HepG2 (cell line): ENCODE data around the gene CAPN10. TPM values are rescaled to one million over a fixed set of nuclear protein-coding genes. Genes with fewer than 3 reads are reported as not detected.

ENCODE experiments used
- ATAC-seq: fragments of 200-7000 bp; cut with Tn5 transposase; 3 replicates; pipeline ENCODE4 v1.9.1; 2020; ENCODE audit warnings: mild to moderate bottlenecking, moderate library complexity
- BruUV-seq: library from RNA; stranded (reverse); fragments of 400-500 nt; replicated peaks from 2 replicates; lab custom pipeline; 2021; lab: Mats Ljungman, UMichigan
- CTCF ChIA-PET: fragments of 300-600 bp; formaldehyde crosslinking; extraction: SDS; loops from one replicate; lab custom pipeline; 2021; ENCODE audit warnings: low total read pairs, inconsistent platforms, low intra/inter-chr PET ratio; lab: Yijun Ruan, JAX
- POLR2A ChIA-PET: fragments of 350-600 bp; sonication (Branson Sonifier 250); formaldehyde crosslinking; loops from one replicate; lab custom pipeline; 2020; ENCODE audit warnings: antibody characterized with exemption, inconsistent platforms; lab: Yijun Ruan, JAX
- DNase-seq: peaks from one replicate; pipeline ENCODE4 v3.0.0-alpha.2; 2015; ENCODE audit warnings: low spot score
- FAIRE-seq: peaks from 3 replicates; lab custom pipeline; 2011; peaks lifted over from hg19 to GRCh38; lab: Jason Lieb, UNC
- H2AFZ ChIP-seq: one replicate; pipeline ENCODE4 v1.6.1; 2011; ENCODE audit warnings: low read length, inconsistent platforms
- H3K27ac ChIP-seq: fragments of 300-600 bp; 3 replicates; pipeline ENCODE4 v1.8.0; 2011; ENCODE audit warnings: mixed run types, mild to moderate bottlenecking, mixed read lengths, low read length, inconsistent platforms; ENCODE audit not compliant: insufficient read depth; ENCODE audit errors: extremely low read length
- H3K27me3 ChIP-seq, 2 experiments: fragments of 200-600 bp in 1 of 2; 2 replicates in 1 of 2; 3 replicates in 1 of 2; pipeline versions ENCODE4 v1.6.0 to v1.8.0; 2011; ENCODE audit warnings: low read length in 2 of 2, mild to moderate bottlenecking in 2 of 2, moderate library complexity in 2 of 2, inconsistent platforms in 1 of 2; ENCODE audit not compliant: insufficient read depth in 2 of 2, control insufficient read depth in 1 of 2
- H3K36me3 ChIP-seq, 2 experiments: fragments of 200-600 bp in 1 of 2; replicated peaks in 1 of 2; 2 replicates in 1 of 2; 3 replicates in 1 of 2; pipeline versions ENCODE4 v1.5.1 to v1.8.0; 2011; ENCODE audit warnings: low read length in 2 of 2, inconsistent platforms in 1 of 2; ENCODE audit not compliant: insufficient read depth in 2 of 2, control insufficient read depth in 1 of 2
- H3K4me1 ChIP-seq: 2 replicates; pipeline ENCODE4 v1.5.1; 2012; ENCODE audit warnings: low read length, inconsistent platforms; ENCODE audit not compliant: insufficient read depth
- H3K4me2 ChIP-seq: 2 replicates; pipeline ENCODE4 v1.6.0; 2011; ENCODE audit warnings: low read depth, low read length, inconsistent platforms
- H3K4me3 ChIP-seq, 3 experiments: fragments of 200-600 bp in 1 of 3; sonication (generic), shearing (Covaris generic) in 1 of 3; replicated peaks in 1 of 3; 2 replicates each; pipeline ENCODE4 v1.5.1; 2011 to 2016; ENCODE audit warnings: low read length in 3 of 3, inconsistent platforms in 2 of 3, low read depth in 2 of 3, mild to moderate bottlenecking in 2 of 3, control low read depth in 1 of 3, mixed read lengths in 1 of 3; ENCODE audit not compliant: insufficient read depth in 1 of 3
- H3K79me2 ChIP-seq: one replicate; pipeline ENCODE4 v1.6.1; 2011; ENCODE audit warnings: low read length, inconsistent platforms; ENCODE audit not compliant: insufficient read depth
- H3K9ac ChIP-seq: 2 replicates; pipeline ENCODE4 v1.6.0; 2011; ENCODE audit warnings: mild to moderate bottlenecking, low read depth, low read length, inconsistent platforms; ENCODE audit not compliant: insufficient read depth
- H3K9me3 ChIP-seq: 2 replicates; pipeline ENCODE4 v1.5.1; 2012; ENCODE audit warnings: mild to moderate bottlenecking, low read length
- H4K20me1 ChIP-seq: 2 replicates; pipeline ENCODE4 v1.6.0; 2011; ENCODE audit warnings: inconsistent platforms, mild to moderate bottlenecking, low read length, moderate library complexity; ENCODE audit not compliant: insufficient read depth
- CERS6 ChIP-seq: sonication (generic); formaldehyde crosslinking; IDR thresholded peaks from 2 replicates; pipeline ENCODE4 v1.5.0; 2020; ENCODE audit warnings: missing genetic modification reagents
- ESRRA ChIP-seq: sonication (generic); formaldehyde crosslinking; IDR thresholded peaks from 2 replicates; pipeline ENCODE4 v1.5.1; 2020; ENCODE audit warnings: mild to moderate bottlenecking, low read depth, missing genetic modification reagents
- KLF9 ChIP-seq: IDR thresholded peaks from 2 replicates; pipeline ENCODE4 v1.6.1; 2016; ENCODE audit warnings: low read depth
- MLLT10 ChIP-seq: sonication (generic); formaldehyde crosslinking; IDR thresholded peaks from 2 replicates; pipeline ENCODE4 v1.4.0; 2020; ENCODE audit warnings: missing genetic modification reagents
- PHF20 ChIP-seq: sonication (generic); formaldehyde crosslinking; IDR thresholded peaks from 2 replicates; pipeline ENCODE4 v1.5.0; 2020; ENCODE audit warnings: mild to moderate bottlenecking, missing genetic modification reagents
- RBFOX2 ChIP-seq: fragments of 200-400 bp; formaldehyde crosslinking; IDR thresholded peaks from 2 replicates; pipeline ENCODE4 v1.6.1; 2017; ENCODE audit warnings: low read depth, mild to moderate bottlenecking, low read length
- SKI ChIP-seq: fragments of 450-650 bp; IDR thresholded peaks from one replicate; pipeline ENCODE4 v1.6.1; 2018; ENCODE audit warnings: mild to moderate bottlenecking; ENCODE audit not compliant: partially characterized antibody
- THAP11 ChIP-seq: IDR thresholded peaks from 2 replicates; pipeline ENCODE4 v1.6.1; 2016; ENCODE audit warnings: missing biosample characterization, missing genetic modification reagents
- ZNF234 ChIP-seq: sonication (generic); formaldehyde crosslinking; conservative IDR thresholded peaks from 2 replicates; pipeline ENCODE4 v1.5.1; 2020; ENCODE audit warnings: mild to moderate bottlenecking, missing genetic modification reagents
- ZNF343 ChIP-seq: sonication (generic); formaldehyde crosslinking; IDR thresholded peaks from 2 replicates; pipeline ENCODE4 v1.4.0; 2020; ENCODE audit warnings: mild to moderate bottlenecking, missing genetic modification reagents
- ZNF367 ChIP-seq: sonication (generic); formaldehyde crosslinking; IDR thresholded peaks from 2 replicates; pipeline ENCODE4 v1.4.0; 2020; ENCODE audit warnings: missing genetic modification reagents, borderline replicate concordance
- ZNF703 ChIP-seq: sonication (generic); formaldehyde crosslinking; IDR thresholded peaks from 2 replicates; pipeline ENCODE4 v1.5.1; 2020; ENCODE audit warnings: missing genetic modification reagents, mild to moderate bottlenecking, moderate library complexity, borderline replicate concordance
- ZNF720 ChIP-seq: sonication (generic); formaldehyde crosslinking; IDR thresholded peaks from 2 replicates; pipeline ENCODE4 v1.4.0; 2020; ENCODE audit warnings: missing genetic modification reagents
- ZNF790 ChIP-seq: sonication (generic); formaldehyde crosslinking; IDR thresholded peaks from 2 replicates; pipeline ENCODE4 v1.8.0; 2022; ENCODE audit warnings: missing genetic modification reagents, mild to moderate bottlenecking, borderline replicate concordance
- WGBS: methylation state at CpG from one replicate; pipeline ENCODE4 v1.1.6; 2017; ENCODE audit warnings: low lambda C conversion rate; 5-methylcytosine and 5-hydroxymethylcytosine counted together
- in situ Hi-C: cut with HindIII; loops from 2 replicates; pipeline ENCODE4 v1.10.0; 2017; ENCODE audit warnings: low pct_unique_long_range_greater_than_20kb; ENCODE audit not compliant: extremely low pct_ligation_motif_present
- intact Hi-C: fragments of 100-400 bp; cut with micrococcal nuclease; formaldehyde crosslinking; loops from one replicate; pipeline ENCODE4 v1.10.0; 2022; ENCODE audit not compliant: unreplicated experiment
- polyA plus RNA-seq, 8 experiments: library from polyadenylated mRNA; depleted of rRNA in 3 of 8; stranded (reverse) in 7 of 8; unstranded in 1 of 8; fragments of >200 nt; fragmentation: Illumina TruSeq in 4 of 8; extraction: Trizol in 4 of 8; gene quantifications; 2 replicates each; pipeline versions ENCODE4 v1.2.1 to v1.2.3, GENCODE V29; 2011 to 2016; ENCODE audit warnings: low read depth in 4 of 8, missing spikeins in 1 of 8, mixed read lengths in 1 of 8; ENCODE audit not compliant: insufficient read depth in 1 of 8
- total RNA-seq, 5 experiments: library from RNA; depleted of rRNA; stranded (reverse); fragments of >200 nt; fragmentation: Illumina TruSeq; extraction: Trizol; gene quantifications; 2 replicates each; pipeline ENCODE4 v1.2.3, GENCODE V29; 2016; ENCODE audit warnings: low read depth in 1 of 5
- TF ChIP-seq, protein P1 (sequence below): IDR thresholded peaks from 2 replicates; pipeline ENCODE4 v1.6.1; 2012; ENCODE audit warnings: inconsistent platforms
- TF ChIP-seq, protein P2 (sequence below): sonication (generic); formaldehyde crosslinking; IDR thresholded peaks from 2 replicates; pipeline ENCODE4 v1.4.0; 2020; ENCODE audit warnings: mild to moderate bottlenecking, low read depth, missing genetic modification reagents
- TF ChIP-seq, protein P3 (sequence below): sonication (generic); formaldehyde crosslinking; IDR thresholded peaks from 2 replicates; pipeline ENCODE4 v1.8.0; 2022; ENCODE audit warnings: mild to moderate bottlenecking, missing genetic modification reagents, moderate library complexity

Gene CAPN10
- total and polyA plus RNA-seq, 2 of the 13 experiments (the other 11 are each of a cell fraction or from before 2014, with no cell fraction given), result 27.6 to 32.4 TPM

DNA sequence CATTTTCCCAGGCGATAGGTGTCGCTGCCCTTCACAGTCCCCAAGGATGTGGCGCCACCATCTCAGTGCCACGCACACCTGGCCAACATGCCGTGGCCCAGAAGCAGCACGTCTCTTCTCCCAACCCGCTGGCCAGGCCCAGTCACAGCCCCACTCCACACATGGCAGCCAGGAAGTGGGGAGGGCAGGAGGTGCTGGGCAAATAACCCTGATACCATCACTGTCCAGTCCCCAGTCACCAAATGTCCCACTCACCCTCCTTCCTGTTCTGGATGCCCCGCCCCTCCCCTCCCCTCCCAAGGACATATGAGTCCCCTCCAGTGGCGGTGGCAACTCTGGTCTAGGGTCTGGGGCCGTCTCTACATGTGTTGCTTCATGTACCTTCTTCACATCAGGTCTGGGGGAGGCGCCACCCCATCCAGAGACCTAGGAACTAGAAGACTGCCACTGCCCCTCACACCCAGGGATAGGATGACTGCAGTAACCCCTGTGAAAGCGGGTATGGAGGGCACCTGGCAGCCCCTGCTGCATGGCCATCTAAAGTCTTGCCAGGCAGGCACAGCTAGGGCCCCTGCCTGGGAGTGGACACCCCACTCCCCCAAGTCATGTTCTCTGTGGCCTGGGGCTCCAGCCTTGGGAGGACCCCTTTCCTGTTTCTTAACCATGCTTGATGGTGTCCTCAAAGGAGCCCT, 7.3 kb upstream of the CAPN10 start (continued):
- TF ChIP-seq ZNF343 (CRISPR knock-in tag), result no peak
- 0 out of 2 replicates have a peak, but pooled peaks have one; percentile 6 for TF ChIP-seq RBFOX2
- no peak for TF ChIP-seq ZNF720
- TF ChIP-seq ZNF367 (CRISPR knock-in tag), result no peak
- no peak for TF ChIP-seq KLF9 (CRISPR knock-in tag)

DNA sequence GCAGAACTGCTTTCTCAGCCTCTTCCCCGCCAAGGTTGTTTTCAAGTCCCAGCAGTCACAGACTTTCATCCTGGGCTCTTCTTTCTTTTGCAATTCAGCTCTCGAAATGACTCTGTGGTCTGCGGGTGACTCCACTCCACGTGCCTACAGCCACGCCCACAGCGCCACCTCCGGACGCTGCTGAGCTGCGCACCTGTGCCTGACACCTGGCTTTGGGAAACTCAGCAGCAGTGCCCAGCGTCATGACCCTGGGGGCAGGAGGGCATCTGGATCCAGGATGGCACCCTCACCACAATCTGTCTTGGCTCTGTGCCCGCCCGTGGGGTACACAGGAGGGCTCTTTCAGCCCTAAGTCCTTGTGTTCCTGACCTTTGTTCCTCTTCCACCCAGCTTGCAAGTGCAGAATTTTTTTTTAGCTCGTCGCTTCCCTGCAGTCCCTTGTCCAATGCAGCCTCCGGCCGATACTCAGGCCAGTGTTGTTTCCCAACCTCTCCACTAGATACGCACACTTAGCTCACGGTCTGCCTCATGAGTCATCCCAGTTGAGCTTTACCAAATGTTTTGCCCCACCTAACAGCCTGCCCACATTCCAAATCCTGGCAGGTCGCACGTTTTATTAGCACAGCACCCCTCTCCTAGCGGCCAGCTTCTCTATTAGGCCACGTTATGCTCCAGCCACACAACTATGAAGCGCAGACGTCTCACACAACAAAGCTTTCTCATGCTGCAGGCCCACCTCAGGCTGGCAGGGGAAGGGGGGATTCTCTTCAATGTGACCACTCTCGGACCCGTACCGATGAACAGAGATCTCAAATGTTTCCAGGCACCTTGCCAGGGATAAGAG, 6.5 kb upstream of the CAPN10 start:
- no TSS peak for BruUV-seq
- in situ Hi-C loops, result no loop called here
- ATAC-seq, result peak; percentile 83
- POLR2A ChIA-PET, result interaction anchor here (0.6 to 2.1 kb wide), 11 partner anchors 9 to 328 kb away, joined by 3 to 66 read pairs (median 7); partner anchors contain the start of genes ANKMY1, DUSP28 and RNPEPL1
- CTCF ChIA-PET, result interaction anchor here (0.7 to 1.3 kb wide), 3 partner anchors 12 to 25 kb away, joined by 3 to 7 read pairs (median 4); no protein-coding TSS in a partner anchor
- Histone ChIP-seq H3K9ac (peak overlapping the region; percentile 61), H3K4me2 (peak overlapping the region; percentile 96), H3K9me3 (no peaks in the 10 kb centered on the region), H3K36me3 (peaks cover 3 to 8% of the 10 kb centered on the region in 2 experiments; a peak in 4 of 5 replicates), H3K4me1 (peaks cover 61% of the 10 kb centered on the region), H3K4me3 (peak overlapping the region; percentile 33 to 63 (median 44)), H2AFZ (no peak overlapping the region), H3K27ac (peak overlapping the region; percentile 80), H3K79me2 (peaks cover 39% of the 10 kb centered on the region), H3K27me3 (no peaks in the 10 kb centered on the region; a peak in 1 of 5 replicates), H4K20me1 (peaks cover 6% of the 10 kb centered on the region; the same call in 1 of the 2 replicates)
- WGBS, result 4% methylated on average over 27 of the region's 27 CpGs
- peak; percentile 99 for FAIRE-seq
- peak; percentile 96 for DNase-seq
- intact Hi-C loops, result loop anchor here (2.0 kb wide), 1 partner anchor 13 kb away; no protein-coding TSS in a partner anchor
- no peak for TF ChIP-seq CERS6 (CRISPR knock-in tag)
- TF ChIP-seq, protein P1, sequence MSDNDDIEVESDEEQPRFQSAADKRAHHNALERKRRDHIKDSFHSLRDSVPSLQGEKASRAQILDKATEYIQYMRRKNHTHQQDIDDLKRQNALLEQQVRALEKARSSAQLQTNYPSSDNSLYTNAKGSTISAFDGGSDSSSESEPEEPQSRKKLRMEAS, result peak; percentile 99
- no peak for TF ChIP-seq PHF20 (CRISPR knock-in tag)
- TF ChIP-seq, protein P2, sequence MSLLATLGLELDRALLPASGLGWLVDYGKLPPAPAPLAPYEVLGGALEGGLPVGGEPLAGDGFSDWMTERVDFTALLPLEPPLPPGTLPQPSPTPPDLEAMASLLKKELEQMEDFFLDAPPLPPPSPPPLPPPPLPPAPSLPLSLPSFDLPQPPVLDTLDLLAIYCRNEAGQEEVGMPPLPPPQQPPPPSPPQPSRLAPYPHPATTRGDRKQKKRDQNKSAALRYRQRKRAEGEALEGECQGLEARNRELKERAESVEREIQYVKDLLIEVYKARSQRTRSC (CRISPR knock-in tag), result no peak
- TF ChIP-seq ZNF703 (CRISPR knock-in tag), result no peak
- TF ChIP-seq MLLT10 (CRISPR knock-in tag), result no peak
- peak; percentile 76 for TF ChIP-seq THAP11 (CRISPR knock-in tag)
- peak; percentile 58; the same call in 1 of the 2 replicates for TF ChIP-seq ESRRA
- peak; percentile 52; the same call in 1 of the 2 replicates for TF ChIP-seq RBFOX2
- no peak for TF ChIP-seq ZNF234
- no peak for TF ChIP-seq ZNF790 (CRISPR knock-in tag)
- peak; percentile 18 for TF ChIP-seq SKI
- TF ChIP-seq, protein P3, sequence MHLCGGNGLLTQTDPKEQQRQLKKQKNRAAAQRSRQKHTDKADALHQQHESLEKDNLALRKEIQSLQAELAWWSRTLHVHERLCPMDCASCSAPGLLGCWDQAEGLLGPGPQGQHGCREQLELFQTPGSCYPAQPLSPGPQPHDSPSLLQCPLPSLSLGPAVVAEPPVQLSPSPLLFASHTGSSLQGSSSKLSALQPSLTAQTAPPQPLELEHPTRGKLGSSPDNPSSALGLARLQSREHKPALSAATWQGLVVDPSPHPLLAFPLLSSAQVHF (CRISPR knock-in tag), result no peak; the same call in 1 of the 2 replicates
